GM21717 (cell line): ENCODE results near the gene CHP2.

Experiments used
- ATAC-seq: cut with Tn5 transposase; IDR thresholded peaks from one replicate; pipeline ENCODE4 v1.9.1; 2021; ENCODE audit warnings: mild to moderate bottlenecking, moderate library complexity; ENCODE audit not compliant: unreplicated experiment

The CHP2 gene

GRCh38 chr16:23803591-23804123, 48.8 kb downstream of the CHP2 start:
- ATAC-seq, result no peak

GRCh38 chr16:23807028-23807427, 52.2 kb downstream of the CHP2 start:
- no peak for ATAC-seq
